Measurements from ENCODE around the gene BACE1-AS. TPM values are rescaled to one million over a fixed set of nuclear protein-coding genes. Genes with fewer than 3 reads are reported as not detected.

Gene BACE1-AS
- total RNA-seq = 15.8 to 20.0 TPM (median 16.6 TPM) in 3 replicates

DNA sequence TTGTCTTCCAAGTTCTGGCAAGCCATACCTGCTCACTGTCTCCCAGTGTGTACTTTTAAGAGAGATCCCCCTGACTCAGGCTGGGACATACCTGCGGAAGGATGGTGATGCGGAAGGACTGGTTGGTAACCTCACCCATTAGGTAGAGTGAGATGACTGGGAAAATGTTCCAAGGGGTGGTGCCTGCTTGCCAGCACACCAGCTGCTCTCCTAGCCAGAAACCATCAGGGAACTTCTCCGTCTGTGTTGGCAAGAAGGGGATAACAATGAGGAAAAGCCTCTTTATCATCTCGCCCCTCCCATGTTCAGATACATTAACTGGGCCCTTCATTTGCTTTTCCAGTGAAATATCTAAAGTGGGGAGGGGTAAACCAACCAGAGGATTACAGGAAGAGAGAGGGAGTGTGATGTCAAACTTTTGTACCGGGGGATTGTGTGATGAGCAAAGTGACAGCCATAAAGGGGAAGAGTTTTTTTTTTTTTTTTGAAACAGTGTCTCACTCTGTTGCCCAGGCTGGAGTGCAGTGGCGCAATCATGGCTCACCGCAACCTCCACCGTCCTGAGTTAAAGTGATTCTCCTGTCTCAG, at the start of gene BACE1-AS:
BACE1-AS (plus strand) TSS at position 538 of the 588 bp plus-strand sequence.
- TF ChIP-seq, protein P1, sequence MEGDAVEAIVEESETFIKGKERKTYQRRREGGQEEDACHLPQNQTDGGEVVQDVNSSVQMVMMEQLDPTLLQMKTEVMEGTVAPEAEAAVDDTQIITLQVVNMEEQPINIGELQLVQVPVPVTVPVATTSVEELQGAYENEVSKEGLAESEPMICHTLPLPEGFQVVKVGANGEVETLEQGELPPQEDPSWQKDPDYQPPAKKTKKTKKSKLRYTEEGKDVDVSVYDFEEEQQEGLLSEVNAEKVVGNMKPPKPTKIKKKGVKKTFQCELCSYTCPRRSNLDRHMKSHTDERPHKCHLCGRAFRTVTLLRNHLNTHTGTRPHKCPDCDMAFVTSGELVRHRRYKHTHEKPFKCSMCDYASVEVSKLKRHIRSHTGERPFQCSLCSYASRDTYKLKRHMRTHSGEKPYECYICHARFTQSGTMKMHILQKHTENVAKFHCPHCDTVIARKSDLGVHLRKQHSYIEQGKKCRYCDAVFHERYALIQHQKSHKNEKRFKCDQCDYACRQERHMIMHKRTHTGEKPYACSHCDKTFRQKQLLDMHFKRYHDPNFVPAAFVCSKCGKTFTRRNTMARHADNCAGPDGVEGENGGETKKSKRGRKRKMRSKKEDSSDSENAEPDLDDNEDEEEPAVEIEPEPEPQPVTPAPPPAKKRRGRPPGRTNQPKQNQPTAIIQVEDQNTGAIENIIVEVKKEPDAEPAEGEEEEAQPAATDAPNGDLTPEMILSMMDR (IDR thresholded peaks at IDR 0.05; ENCODE audit: unreplicated experiment) = no peak
- Mint-ChIP-seq H3K27ac (no peak within 1 kb of the TSS), H3K4me1 (no peaks in the 10 kb centered on the region), H3K27me3 (ENCODE audit: low read depth) (no peaks in the 10 kb centered on the region), H3K9me3 (no peaks in the 10 kb centered on the region), H3K4me3 (no peak within 1 kb of the TSS), H3K36me3 (peaks cover 47% of the 10 kb centered on the region)
- no peak for DNase-seq (ENCODE audit: low spot score in 2 of 2, unreplicated experiment in 2 of 2)

DNA sequence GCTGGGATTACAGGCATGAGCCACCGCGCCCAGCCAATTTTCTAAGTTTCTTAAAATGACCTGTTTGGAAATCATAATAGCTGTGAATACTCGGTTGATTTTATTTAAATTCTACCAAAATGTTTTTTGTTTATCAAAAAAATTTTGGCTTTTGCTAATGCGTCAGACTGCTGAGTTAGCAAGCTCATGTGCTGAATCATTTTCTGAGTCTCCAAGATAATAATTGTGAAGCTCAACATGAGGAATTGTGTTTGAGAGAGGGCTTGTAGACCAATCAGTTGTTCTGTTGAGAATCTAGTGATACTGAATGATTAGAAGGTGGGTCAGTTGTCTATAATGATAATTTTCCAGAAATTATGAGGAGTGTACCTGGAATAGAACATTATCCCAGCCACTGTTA, 42.8 kb upstream of the BACE1-AS start:
- TF ChIP-seq, protein P1 (IDR thresholded peaks at IDR 0.05; ENCODE audit: unreplicated experiment) = no peak
- H3K4me3 Mint-ChIP-seq = no peak overlapping the region
- H3K27me3 Mint-ChIP-seq (ENCODE audit: low read depth) = no peaks in the 10 kb centered on the region
- H3K36me3 Mint-ChIP-seq = peaks cover 43% of the 10 kb centered on the region
- no peaks in the 10 kb centered on the region for H3K9me3 Mint-ChIP-seq
- no peaks in the 10 kb centered on the region for H3K4me1 Mint-ChIP-seq
- DNase-seq (ENCODE audit: low spot score in 2 of 2, unreplicated experiment in 2 of 2) = no peak
- H3K27ac Mint-ChIP-seq = no peak overlapping the region

DNA sequence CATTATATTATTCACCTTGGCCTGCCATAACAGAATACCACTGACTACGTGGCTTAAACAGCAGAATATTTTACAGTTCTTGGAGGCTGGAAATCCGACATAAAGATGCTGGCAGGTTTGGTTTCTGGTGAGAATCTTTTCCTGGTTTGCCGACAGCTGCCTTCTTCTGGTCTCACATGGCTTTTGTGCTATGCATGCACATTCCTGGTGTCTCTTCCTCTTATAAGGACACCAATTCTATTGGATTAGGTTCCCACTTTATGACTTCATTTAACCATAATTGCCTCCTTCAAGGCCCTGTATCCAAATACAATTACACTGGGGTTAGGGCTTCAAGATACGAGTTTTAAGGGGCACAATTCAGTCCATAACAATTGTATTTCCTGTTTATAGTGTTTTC, 41.6 kb upstream of the BACE1-AS start:
- no peak for DNase-seq (ENCODE audit: low spot score in 2 of 2, unreplicated experiment in 2 of 2)
- Mint-ChIP-seq H3K36me3 (peaks cover 43% of the 10 kb centered on the region), H3K4me3 (no peak overlapping the region), H3K27me3 (ENCODE audit: low read depth) (no peaks in the 10 kb centered on the region), H3K27ac (no peak overlapping the region), H3K4me1 (no peaks in the 10 kb centered on the region), H3K9me3 (no peaks in the 10 kb centered on the region)
- TF ChIP-seq, protein P1 (IDR thresholded peaks at IDR 0.05; ENCODE audit: unreplicated experiment) = no peak

DNA sequence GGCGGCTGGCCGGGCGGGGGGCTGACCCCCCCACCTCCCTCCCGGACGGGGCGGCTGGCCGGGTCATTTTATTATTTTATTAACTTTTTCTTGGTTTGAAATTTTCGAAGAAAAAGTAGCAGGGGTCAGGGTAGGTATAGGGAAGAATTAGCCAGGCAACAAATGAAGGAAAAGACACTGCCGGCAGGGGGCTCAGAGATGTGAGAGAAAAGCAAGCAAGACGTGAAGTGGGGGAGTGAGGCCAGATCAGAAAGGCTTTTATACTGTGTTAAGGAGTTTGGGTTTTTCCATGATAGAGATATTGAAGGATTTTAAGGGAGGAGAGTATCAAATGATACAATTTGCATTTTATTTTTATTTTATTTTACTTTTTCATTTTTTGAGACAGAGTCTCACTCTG, 39.6 kb upstream of the BACE1-AS start:
- H3K36me3 Mint-ChIP-seq = peaks cover 40% of the 10 kb centered on the region
- H3K4me3 Mint-ChIP-seq = no peak overlapping the region
- H3K27me3 Mint-ChIP-seq (ENCODE audit: low read depth) = no peaks in the 10 kb centered on the region
- TF ChIP-seq, protein P1 (IDR thresholded peaks at IDR 0.05; ENCODE audit: unreplicated experiment) = no peak
- no peak for DNase-seq (ENCODE audit: low spot score in 2 of 2, unreplicated experiment in 2 of 2)
- H3K9me3 Mint-ChIP-seq = no peaks in the 10 kb centered on the region
- H3K4me1 Mint-ChIP-seq = no peaks in the 10 kb centered on the region
- no peak overlapping the region for H3K27ac Mint-ChIP-seq

DNA sequence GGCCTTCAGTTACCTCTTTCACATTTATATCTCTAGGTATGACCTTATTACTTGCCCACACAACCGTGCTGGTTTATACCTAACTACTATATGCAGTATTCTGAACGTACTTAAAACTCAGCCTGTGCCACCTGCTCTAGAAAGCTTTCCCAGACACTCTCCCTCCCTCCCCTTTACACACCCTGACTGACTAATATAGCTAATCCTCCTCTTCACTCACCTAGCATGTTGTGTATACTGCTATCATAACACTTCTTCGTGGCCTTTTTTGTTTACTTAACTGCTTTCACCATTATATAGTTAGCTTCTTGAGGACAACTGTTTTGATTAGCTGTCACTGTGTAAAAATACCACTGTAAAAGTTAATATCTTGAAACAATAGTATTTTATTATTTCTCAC, 35.2 kb upstream of the BACE1-AS start:
- DNase-seq (ENCODE audit: low spot score in 2 of 2, unreplicated experiment in 2 of 2) = no peak
- TF ChIP-seq, protein P1 (IDR thresholded peaks at IDR 0.05; ENCODE audit: unreplicated experiment) = no peak
- no peaks in the 10 kb centered on the region for H3K9me3 Mint-ChIP-seq
- H3K4me3 Mint-ChIP-seq = no peak overlapping the region
- peaks cover 2% of the 10 kb centered on the region for H3K4me1 Mint-ChIP-seq
- H3K27ac Mint-ChIP-seq = no peak overlapping the region
- H3K36me3 Mint-ChIP-seq = peaks cover 33% of the 10 kb centered on the region
- no peaks in the 10 kb centered on the region for H3K27me3 Mint-ChIP-seq (ENCODE audit: low read depth)

DNA sequence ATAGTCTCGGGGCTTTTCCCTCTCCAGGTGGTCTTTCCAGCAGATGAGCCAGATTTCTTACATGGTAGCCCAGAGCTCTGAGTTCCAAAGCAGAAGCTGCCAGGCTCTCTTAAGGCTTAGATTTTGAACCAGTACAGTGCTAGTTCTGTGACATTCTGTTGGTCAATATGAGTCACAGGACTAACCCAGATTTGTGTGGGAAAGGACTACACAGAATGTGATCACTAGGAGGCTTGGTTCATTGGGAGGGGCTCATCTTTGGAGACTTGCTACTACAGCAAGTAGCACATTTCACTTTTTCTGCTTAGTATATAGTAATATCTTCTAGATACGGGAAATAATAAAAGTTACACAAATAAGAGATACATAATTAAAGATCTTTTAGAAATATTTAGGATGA, 34.6 kb upstream of the BACE1-AS start:
- H3K36me3 Mint-ChIP-seq = peaks cover 32% of the 10 kb centered on the region
- H3K9me3 Mint-ChIP-seq = no peaks in the 10 kb centered on the region
- H3K27me3 Mint-ChIP-seq (ENCODE audit: low read depth) = no peaks in the 10 kb centered on the region
- H3K27ac Mint-ChIP-seq = no peak overlapping the region
- H3K4me1 Mint-ChIP-seq = peaks cover 2% of the 10 kb centered on the region
- no peak for DNase-seq (ENCODE audit: low spot score in 2 of 2, unreplicated experiment in 2 of 2)
- TF ChIP-seq, protein P1 (IDR thresholded peaks at IDR 0.05; ENCODE audit: unreplicated experiment) = no peak
- H3K4me3 Mint-ChIP-seq = no peak overlapping the region
